Left renal pelvis (tissue), 4 donors: Measurements from ENCODE around the gene ASH1L. TPM values are rescaled to one million over a fixed set of nuclear protein-coding genes. Genes with fewer than 3 reads are reported as not detected.
"Not testable (repeated sequence)": the region's sequence is repeated elsewhere in the genome, so short reads cannot be mapped to it uniquely, and the experiment has no call there.

Source experiments
- DNase-seq, 4 donors: peaks; one replicate each; pipeline ENCODE4 v3.0.0-alpha.2; 2013; ENCODE audit warnings: low read depth in 4 of 4, low spot score in 3 of 4
- polyA plus RNA-seq, 4 donors: library from polyadenylated mRNA; unstranded; fragments of 120-200 nt; gene quantifications; one replicate each; pipeline ENCODE4 v1.2.1, GENCODE V29; 2013; ENCODE audit not compliant: insufficient read length in 4 of 4

Gene ASH1L
- 10 to 100 TPM; 38.3 to 45.5 (median 42.3) TPM for polyA plus RNA-seq

- DNase-seq = peak; percentile 89 to 92 (median 90)
These were observed at the start of gene ASH1L for GRCh38 chr1:155562581-155563376. Gene ASH1L (minus strand): TSS chr1:155562803. CDS start chr1:155521519, 41,284 bp downstream.

GRCh38 chr1:155610257-155610647 is 47.6 kb upstream of the ASH1L start:
- DNase-seq = not testable (repeated sequence)

- peak; percentile 81 to 90 (median 87) for DNase-seq
These were observed 47.1 kb upstream of the ASH1L start, which contains the start of gene MSTO1 for GRCh38 chr1:155609515-155610256. Gene MSTO1 (plus strand): TSS chr1:155610218. CDS start chr1:155610249, 31 bp downstream.

- no peak for DNase-seq
These were observed 46.3 kb upstream of the ASH1L start for GRCh38 chr1:155608888-155609225.

GRCh38 chr1:155607708-155608107 is 45.1 kb upstream of the ASH1L start:
- no peak for DNase-seq

- not testable (repeated sequence) for DNase-seq
These were observed 37.4 kb upstream of the ASH1L start for GRCh38 chr1:155599828-155600572.

- DNase-seq = peak in 1 of 4 donors; percentile 7
These were observed 36.3 kb upstream of the ASH1L start for GRCh38 chr1:155598842-155599331.

- no peak for DNase-seq
These were observed 34.3 kb upstream of the ASH1L start for GRCh38 chr1:155596864-155597263.

GRCh38 chr1:155595877-155596474 is 33.4 kb upstream of the ASH1L start:
- not testable (repeated sequence) for DNase-seq

- peak in 1 of 4 donors; percentile 6 for DNase-seq
These were observed 29.2 kb upstream of the ASH1L start for GRCh38 chr1:155591770-155592169.

GRCh38 chr1:155590516-155591247 is 28.1 kb upstream of the ASH1L start:
- DNase-seq = not testable (repeated sequence)

- not testable (repeated sequence) for DNase-seq
These were observed 26.7 kb upstream of the ASH1L start for GRCh38 chr1:155589282-155589681.

- DNase-seq = not testable (repeated sequence)
These were observed 21.2 kb upstream of the ASH1L start for GRCh38 chr1:155583846-155584245.

- not testable (repeated sequence) for DNase-seq
These were observed 13.0 kb upstream of the ASH1L start for GRCh38 chr1:155575608-155576007.

- no peak for DNase-seq
These were observed 11.5 kb upstream of the ASH1L start for GRCh38 chr1:155574077-155574476.

GRCh38 chr1:155570593-155570990 is 8.0 kb upstream of the ASH1L start:
- no peak for DNase-seq

- no peak for DNase-seq
These were observed 7.5 kb upstream of the ASH1L start for GRCh38 chr1:155569988-155570592.

- DNase-seq = not testable (repeated sequence)
These were observed 897 bp upstream of the ASH1L start for GRCh38 chr1:155563377-155564022.
